Heart right ventricle (tissue), 16 donors: Measurements from ENCODE around the gene TMEM120B. TPM values are rescaled to one million over a fixed set of nuclear protein-coding genes. Genes with fewer than 3 reads are reported as not detected.
A peak's percentile ranks its signal among the peaks of the same experiment; 100 is the strongest.

ENCODE experiments used
- ATAC-seq, 8 donors: fragments of 200-7000 bp; cut with Tn5 transposase; one replicate each; pipeline ENCODE4 v1.9.1; 2020; ENCODE audit warnings: mild to moderate bottlenecking in 8 of 8, moderate library complexity in 8 of 8, moderate number of reproducible peaks in 1 of 8
- DNase-seq, 2 donors: peaks; one replicate each; pipeline ENCODE4 v3.0.0-alpha.2; 2020
- H3K27ac ChIP-seq, 10 donors: fragments of 200-600 bp; sonication (generic) in 2 of 10; one replicate each; pipeline versions ENCODE4 v1.5.0 to v1.8.0; 2020 to 2022; ENCODE audit warnings: mild to moderate bottlenecking in 3 of 10
- H3K27me3 ChIP-seq, 7 donors: fragments of 200-600 bp; one replicate each; pipeline ENCODE4 v1.8.0; 2021 to 2022; ENCODE audit warnings: mild to moderate bottlenecking in 2 of 7
- H3K36me3 ChIP-seq, 9 donors: fragments of 200-600 bp; sonication (generic) in 1 of 9; one replicate each; pipeline versions ENCODE4 v1.5.0 to v1.8.0; 2020 to 2022; ENCODE audit warnings: mild to moderate bottlenecking in 2 of 9
- H3K4me1 ChIP-seq, 9 donors: fragments of 200-600 bp; sonication (generic) in 1 of 9; one replicate each; pipeline versions ENCODE4 v1.5.0 to v1.8.0; 2020 to 2022; ENCODE audit warnings: mild to moderate bottlenecking in 4 of 9
- H3K4me3 ChIP-seq, 10 donors: fragments of 200-600 bp; sonication (generic) in 2 of 10; one replicate each; pipeline versions ENCODE4 v1.5.0 to v1.8.0; 2020 to 2022; ENCODE audit warnings: mild to moderate bottlenecking in 7 of 10, moderate library complexity in 2 of 10
- H3K9me3 ChIP-seq, 11 donors: fragments of 200-600 bp in 10 of 11; sonication (generic) in 2 of 11; one replicate each; pipeline versions ENCODE4 v1.5.0 to v1.8.0; 2013 to 2022; ENCODE audit warnings: mild to moderate bottlenecking in 2 of 11, control low read depth in 1 of 11, moderate library complexity in 1 of 11
- WGBS, 2 donors: extraction: QIAGEN DNeasy Blood & Tissue Kit; methylation state at CpG; one replicate each; pipeline ENCODE4 v1.1.7; 2013; ENCODE audit warnings: inconsistent platforms in 1 of 2; 5-methylcytosine and 5-hydroxymethylcytosine counted together
- intact Hi-C, 10 donors: fragments of 100-400 bp; cut with DNase I; formaldehyde crosslinking; loops; one replicate each; pipeline versions ENCODE4 v1.11.1 to v1.14.2; 2022
- polyA plus RNA-seq, 2 donors: library from polyadenylated mRNA; stranded (reverse); fragments of 200-250 nt; gene quantifications; one replicate each; pipeline ENCODE4 v1.2.3, GENCODE V29; 2013
- total RNA-seq, 10 donors: library from RNA; stranded (reverse); fragmentation: NEBNext Ultra II Directional in 3 of 10; extraction: Animal tissue kit (Norgen Biotek cat#: 25700) in 3 of 10; gene quantifications; one replicate each; pipeline versions ENCODE4 v1.2.1 to v1.2.4, GENCODE V29; 2021 to 2023
- TF ChIP-seq, protein P1 (sequence below), 9 donors: fragments of 200-600 bp; sonication (generic) in 2 of 9; IDR thresholded peaks; one replicate each; pipeline versions ENCODE4 v1.5.0 to v1.8.0; 2021 to 2022; ENCODE audit warnings: antibody characterized with exemption in 9 of 9, mild to moderate bottlenecking in 5 of 9, moderate library complexity in 1 of 9
- donor health status: Arrhythmogenic right ventricular cardiomyopathy.
- donor health status: ischemic (EF 13 %, LVEDD 7.1; RV severe dilation, severe dysfunction).
- donor health status: healthy with polysubstance abuse.
- donor health status: DM: no; HTN: yes; CAD: no.
- donor health status: DM: no; HTN: no; CAD: no.
- donor health status: ischemic (EF 25% LVEDD 6.9; RV normal size, moderate dysfunction).
- donor health status: ischemic (EF 25% LVEDD 5.7; RV mildly dilated, moderate dysfunction).
- donor health status: healthy.
- donor health status: DM: yes; HTN: yes; CAD: no.
- donor health status: Ischemic cardiomyopathy.
- donor health status: ischemic (EF 35%, LVEDD 5.7; RV mildly dilated, moderate dysfunction).
- donor health status: nonischemic (EF 11% LVEDD 7.7; RV severe dilation, severe dysfunction).
- donor health status: DM: yes; HTN: yes; CAD: no.
- donor health status: PGD.
- donor health status: ischemic (EF 29% LVEDD 5.4; RV normal size, mild dysfunction).
- donor health status: nonischemic (EF 23%, LVEDD 6.1; RV moderate dilation, normal function).

The TMEM120B gene
- total and polyA plus RNA-seq, 12 donors: 5.3 to 12.7 (median 7.4) TPM

DNA sequence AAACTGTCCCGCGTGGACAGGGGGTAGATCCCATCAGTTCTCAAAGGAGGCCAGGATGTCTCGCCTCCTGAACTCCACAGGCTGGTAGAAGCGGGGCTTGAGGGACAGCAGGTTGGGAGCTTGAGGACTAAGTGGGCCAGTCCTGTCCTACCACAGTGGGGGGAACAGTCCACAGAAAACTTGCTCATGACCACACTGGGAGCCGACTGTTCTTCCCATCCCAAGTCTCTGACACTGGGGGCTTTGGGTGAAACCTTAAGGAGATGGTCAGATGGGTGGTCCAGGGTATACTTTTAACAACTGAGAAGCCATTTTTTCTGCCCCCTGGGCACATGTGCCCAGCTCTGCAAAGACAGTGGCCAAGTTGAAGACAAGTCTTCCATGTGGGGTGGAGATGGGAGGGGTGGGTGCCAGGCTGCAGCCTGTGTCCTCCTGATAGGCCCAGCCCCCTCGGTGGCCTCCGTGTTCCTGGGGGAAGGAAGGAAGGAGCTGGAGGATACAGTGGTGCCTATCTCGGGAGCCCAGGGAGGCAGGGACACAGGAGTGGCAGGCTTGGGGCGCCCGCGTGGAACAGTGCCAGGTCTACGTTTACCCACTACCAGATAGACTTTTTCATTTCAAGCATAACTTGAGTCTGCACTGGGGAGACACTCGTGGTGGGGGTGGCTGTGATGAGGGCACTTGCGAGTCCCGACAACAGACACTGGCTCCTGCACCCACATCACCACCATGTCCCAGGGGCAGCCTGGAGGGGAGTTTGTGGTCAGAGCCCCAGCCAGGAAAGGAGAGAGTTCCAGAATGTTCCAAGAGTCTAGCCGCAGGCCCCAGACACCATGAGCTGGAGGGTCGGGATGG is 66.2 kb downstream of the TMEM120B start:
- no peaks in the 10 kb centered on the region for H3K27me3 ChIP-seq
- intact Hi-C loops: loop anchor here in 2 of 10 donors (5.0 kb wide), 1 partner anchor 34 kb away; no protein-coding TSS in a partner anchor
- no peak overlapping the region for H3K27ac ChIP-seq
- peaks cover 6 to 41% (median 21%) of the 10 kb centered on the region in 9 donors for H3K4me1 ChIP-seq
- no peaks in the 10 kb centered on the region for H3K9me3 ChIP-seq
- no peak overlapping the region for H3K4me3 ChIP-seq
- TF ChIP-seq, protein P1, sequence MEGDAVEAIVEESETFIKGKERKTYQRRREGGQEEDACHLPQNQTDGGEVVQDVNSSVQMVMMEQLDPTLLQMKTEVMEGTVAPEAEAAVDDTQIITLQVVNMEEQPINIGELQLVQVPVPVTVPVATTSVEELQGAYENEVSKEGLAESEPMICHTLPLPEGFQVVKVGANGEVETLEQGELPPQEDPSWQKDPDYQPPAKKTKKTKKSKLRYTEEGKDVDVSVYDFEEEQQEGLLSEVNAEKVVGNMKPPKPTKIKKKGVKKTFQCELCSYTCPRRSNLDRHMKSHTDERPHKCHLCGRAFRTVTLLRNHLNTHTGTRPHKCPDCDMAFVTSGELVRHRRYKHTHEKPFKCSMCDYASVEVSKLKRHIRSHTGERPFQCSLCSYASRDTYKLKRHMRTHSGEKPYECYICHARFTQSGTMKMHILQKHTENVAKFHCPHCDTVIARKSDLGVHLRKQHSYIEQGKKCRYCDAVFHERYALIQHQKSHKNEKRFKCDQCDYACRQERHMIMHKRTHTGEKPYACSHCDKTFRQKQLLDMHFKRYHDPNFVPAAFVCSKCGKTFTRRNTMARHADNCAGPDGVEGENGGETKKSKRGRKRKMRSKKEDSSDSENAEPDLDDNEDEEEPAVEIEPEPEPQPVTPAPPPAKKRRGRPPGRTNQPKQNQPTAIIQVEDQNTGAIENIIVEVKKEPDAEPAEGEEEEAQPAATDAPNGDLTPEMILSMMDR (IDR thresholded peaks at IDR 0.05): no peak
- DNase-seq (no peak), ATAC-seq (no peak)
- WGBS, 2 donors: 84% methylated on average over 16 to 17 of the region's 17 CpGs
- peaks cover 0 to 26% (median 0%) of the 10 kb centered on the region in 9 donors for H3K36me3 ChIP-seq

DNA sequence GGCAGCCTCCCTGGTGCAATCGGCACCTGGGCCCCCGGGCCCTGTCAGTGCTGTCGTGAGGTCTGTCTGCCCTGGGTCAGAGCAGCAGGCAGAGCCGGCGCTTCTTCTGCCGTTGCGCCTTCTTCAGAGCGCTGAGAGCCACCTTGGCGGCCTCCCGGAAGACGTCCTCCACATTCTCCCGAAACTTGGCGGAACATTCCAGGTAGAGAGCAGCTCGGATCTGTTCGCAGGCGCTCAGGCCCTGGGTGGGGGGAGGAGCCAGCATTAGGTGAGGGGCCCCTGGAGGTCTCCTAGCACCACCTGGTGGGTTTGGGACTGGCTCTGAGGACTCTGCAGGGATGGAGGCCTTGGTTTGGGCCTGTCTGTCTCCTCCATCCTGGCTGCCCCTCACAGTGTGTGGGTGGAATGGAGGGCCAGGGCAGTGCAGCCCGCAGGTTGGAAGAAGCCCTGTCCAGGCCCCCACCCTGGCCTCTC is 66.9 kb downstream of the TMEM120B start:
- Histone ChIP-seq H3K4me3 (no peak overlapping the region), H3K27ac (no peak overlapping the region), H3K9me3 (no peaks in the 10 kb centered on the region), H3K36me3 (peaks cover 0 to 26% (median 0%) of the 10 kb centered on the region in 9 donors), H3K4me1 (peaks cover 2 to 34% (median 22%) of the 10 kb centered on the region in 9 donors), H3K27me3 (no peaks in the 10 kb centered on the region)
- TF ChIP-seq, protein P1 (IDR thresholded peaks at IDR 0.05): no peak
- 92 to 94% methylated on average over 17 of the region's 17 CpGs for WGBS, 2 donors
- DNase-seq (no peak), ATAC-seq (no peak)
- intact Hi-C loops: loop anchor here in 2 of 10 donors (5.0 kb wide), 1 partner anchor 33 kb away; no protein-coding TSS in a partner anchor

DNA sequence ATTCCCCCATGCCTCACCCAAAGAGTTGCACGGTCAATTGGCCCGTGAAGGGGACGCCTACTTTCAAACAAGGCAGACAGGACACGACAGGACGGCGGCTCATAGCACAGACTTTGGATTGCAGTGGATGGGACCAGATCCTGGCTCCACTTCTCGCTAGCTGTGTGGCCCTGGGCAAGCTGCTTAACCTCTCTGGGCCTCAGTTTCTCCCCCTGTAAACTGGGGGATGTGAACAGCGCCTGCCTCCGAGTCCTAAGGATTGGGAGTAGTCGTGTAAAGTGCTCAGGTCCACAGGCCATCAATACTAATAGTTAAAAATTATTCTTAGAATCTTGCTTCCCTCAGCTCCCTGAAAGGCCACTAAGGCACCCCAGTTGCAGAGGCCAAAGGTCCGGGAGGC is 67.9 kb downstream of the TMEM120B start:
- TF ChIP-seq, protein P1 (IDR thresholded peaks at IDR 0.05): no peak
- intact Hi-C loops: no loop called here
- Histone ChIP-seq H3K9me3 (no peaks in the 10 kb centered on the region), H3K4me3 (no peak overlapping the region), H3K27ac (no peak overlapping the region), H3K36me3 (peaks cover 0 to 26% (median 0%) of the 10 kb centered on the region in 9 donors), H3K27me3 (no peaks in the 10 kb centered on the region), H3K4me1 (peaks cover 0 to 39% (median 19%) of the 10 kb centered on the region in 9 donors)
- DNase-seq (no peak), ATAC-seq (no peak)
- 88 to 94% methylated on average over 11 of the region's 11 CpGs for WGBS, 2 donors

DNA sequence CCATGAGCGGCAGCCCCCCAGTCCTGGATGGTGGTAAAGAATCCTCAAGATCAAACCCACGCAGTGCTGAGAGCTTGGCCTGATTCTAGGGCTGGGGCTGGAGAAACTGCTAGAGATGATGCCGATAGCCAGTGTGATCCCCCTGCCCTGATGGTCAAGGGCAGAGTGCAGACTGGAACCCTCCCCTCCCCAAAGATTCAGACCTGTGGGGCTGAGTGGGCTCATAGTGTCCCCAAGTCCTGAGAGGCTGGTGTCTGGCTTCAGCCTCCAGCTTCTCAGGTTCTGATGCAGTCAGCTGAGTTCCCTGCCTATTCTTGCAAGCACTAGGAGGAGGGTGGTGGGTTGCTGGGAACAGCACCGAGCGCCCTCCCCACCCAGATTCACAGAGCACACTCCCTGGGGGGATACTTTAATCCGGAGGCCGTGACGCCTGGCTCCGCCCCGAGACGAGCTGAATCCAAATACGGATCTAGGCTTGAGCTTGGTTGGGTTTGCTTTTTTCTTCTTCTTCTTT is 69.0 kb downstream of the TMEM120B start:
- WGBS, 2 donors: 32 to 38% methylated on average over 12 of the region's 12 CpGs
- ATAC-seq (peak in 7 of 8 donors; percentile 2 to 50 (median 40)), DNase-seq (no peak)
- peak overlapping the region in 6 of 10 donors; percentile 25 to 58 (median 39) for H3K27ac ChIP-seq
- no peaks in the 10 kb centered on the region for H3K27me3 ChIP-seq
- no peaks in the 10 kb centered on the region for H3K9me3 ChIP-seq
- H3K4me1 ChIP-seq: peaks cover 0 to 36% (median 16%) of the 10 kb centered on the region in 9 donors
- H3K36me3 ChIP-seq: peaks cover 0 to 26% (median 0%) of the 10 kb centered on the region in 9 donors
- TF ChIP-seq, protein P1 (IDR thresholded peaks at IDR 0.05): no peak
- H3K4me3 ChIP-seq: peak overlapping the region in 1 of 10 donors; percentile 18
- intact Hi-C loops: no loop called here
